HEK293 (cell line): ENCODE measurements around the gene PTPMT1.

Experiments
- CTCF ChIA-PET: fragments of 350-600 bp; formaldehyde crosslinking; extraction: SDS; loops from one replicate; lab custom pipeline; 2021; ENCODE audit warnings: antibody characterized with exemption; lab: Yijun Ruan, JAX
- POLR2A ChIA-PET: fragments of 300-600 bp; formaldehyde crosslinking; extraction: SDS; loops from one replicate; lab custom pipeline; 2020; ENCODE audit warnings: antibody characterized with exemption, inconsistent platforms; lab: Yijun Ruan, JAX
- H3K27ac ChIP-seq: fragments of 200-500 bp; sonication (Bioruptor generic); 2 replicates; pipeline ENCODE4 v1.5.1; 2014; ENCODE audit warnings: low read depth, low read length, control low read depth, inconsistent platforms; ENCODE audit errors: extremely low read depth
- H3K36me3 ChIP-seq, 2 experiments: fragments of 200-500 bp in 1 of 2; sonication (Bioruptor generic) in 1 of 2; 1 replicate in 1 of 2; 2 replicates in 1 of 2; pipeline ENCODE4 v1.5.1; 2014 to 2017; ENCODE audit warnings: inconsistent platforms in 2 of 2, low read length in 2 of 2; ENCODE audit not compliant: control insufficient read depth in 2 of 2, insufficient read depth in 1 of 2
- H3K4me1 ChIP-seq: fragments of 200-500 bp; sonication (Bioruptor generic); 2 replicates; pipeline ENCODE4 v1.5.1; 2014; ENCODE audit warnings: mild to moderate bottlenecking, low read length, inconsistent platforms; ENCODE audit not compliant: control insufficient read depth, insufficient read depth
- H3K4me3 ChIP-seq: 2 replicates; pipeline ENCODE4 v1.5.1; 2011; ENCODE audit warnings: low read depth, mild to moderate bottlenecking, control low read depth, low read length, moderate library complexity
- H3K9me3 ChIP-seq: fragments of 200-500 bp; sonication (Bioruptor generic); 2 replicates; pipeline ENCODE4 v1.5.1; 2014; ENCODE audit warnings: low read depth, low read length, inconsistent platforms; ENCODE audit not compliant: control insufficient read depth, insufficient read depth
- AEBP2 ChIP-seq: fragments of 450-650 bp; formaldehyde crosslinking; IDR thresholded peaks from 2 replicates; pipeline ENCODE4 v1.5.1; 2016; ENCODE audit warnings: missing biosample characterization, missing genetic modification characterization, borderline replicate concordance
- BCL6B ChIP-seq: fragments of 450-650 bp; formaldehyde crosslinking; IDR thresholded peaks from 2 replicates; pipeline ENCODE4 v1.5.1; 2017; ENCODE audit warnings: missing biosample characterization, missing genetic modification characterization
- GLI2 ChIP-seq: fragments of 450-650 bp; formaldehyde crosslinking; IDR thresholded peaks from 2 replicates; pipeline ENCODE4; 2017; ENCODE audit warnings: missing biosample characterization, missing genetic modification characterization, low read depth, borderline replicate concordance
- HIC1 ChIP-seq: fragments of 450-650 bp; formaldehyde crosslinking; IDR thresholded peaks from 2 replicates; pipeline ENCODE4 v1.5.1; 2016; ENCODE audit warnings: missing biosample characterization, missing genetic modification characterization
- KLF8 ChIP-seq: fragments of 450-650 bp; formaldehyde crosslinking; IDR thresholded peaks from 2 replicates; pipeline ENCODE4 v1.5.1; 2016; ENCODE audit warnings: missing biosample characterization, missing genetic modification characterization
- KLF9 ChIP-seq: fragments of 450-650 bp; formaldehyde crosslinking; IDR thresholded peaks from 2 replicates; pipeline ENCODE4 v1.5.1; 2016; ENCODE audit warnings: missing biosample characterization, missing genetic modification characterization, low read depth
- PBX3 ChIP-seq: sonication (generic); formaldehyde crosslinking; IDR thresholded peaks from 2 replicates; pipeline ENCODE4 v1.8.1; 2022; ENCODE audit warnings: mild to moderate bottlenecking, moderate library complexity, missing genetic modification reagents
- PRDM10 ChIP-seq: fragments of 450-650 bp; formaldehyde crosslinking; IDR thresholded peaks from 2 replicates; pipeline ENCODE4 v1.5.1; 2016; ENCODE audit warnings: missing biosample characterization, missing genetic modification characterization
- SALL2 ChIP-seq: fragments of 450-650 bp; formaldehyde crosslinking; IDR thresholded peaks from 2 replicates; pipeline ENCODE4 v1.5.0; 2017; ENCODE audit warnings: missing biosample characterization, mild to moderate bottlenecking, missing genetic modification characterization, borderline replicate concordance
- ZBTB21 ChIP-seq: fragments of 450-650 bp; formaldehyde crosslinking; IDR thresholded peaks from 2 replicates; pipeline ENCODE4 v1.5.1; 2017; ENCODE audit warnings: missing biosample characterization, missing genetic modification characterization
- ZNF280C ChIP-seq: fragments of 450-650 bp; formaldehyde crosslinking; IDR thresholded peaks from 2 replicates; pipeline ENCODE4 v1.5.1; 2016; ENCODE audit warnings: missing biosample characterization, missing genetic modification characterization
- ZNF530 ChIP-seq: fragments of 450-650 bp; formaldehyde crosslinking; IDR thresholded peaks from 2 replicates; pipeline ENCODE4 v1.5.1; 2016; ENCODE audit warnings: low read depth, missing biosample characterization, missing genetic modification characterization
- ZNF548 ChIP-seq: fragments of 450-650 bp; formaldehyde crosslinking; IDR thresholded peaks from 2 replicates; pipeline ENCODE4 v1.5.1; 2016; ENCODE audit warnings: missing biosample characterization, missing genetic modification characterization
- ZNF610 ChIP-seq: fragments of 450-650 bp; formaldehyde crosslinking; IDR thresholded peaks from 2 replicates; pipeline ENCODE4 v1.5.1; 2016; ENCODE audit warnings: missing biosample characterization, missing genetic modification characterization, borderline replicate concordance
- ZNF677 ChIP-seq: fragments of 450-650 bp; IDR thresholded peaks from 2 replicates; pipeline ENCODE4 v1.5.0; 2018; ENCODE audit warnings: missing biosample characterization, mild to moderate bottlenecking, missing genetic modification characterization, moderate library complexity
- ZNF692 ChIP-seq: fragments of 450-650 bp; formaldehyde crosslinking; IDR thresholded peaks from 2 replicates; pipeline ENCODE4 v1.5.1; 2016; ENCODE audit warnings: missing biosample characterization, missing genetic modification characterization

Gene PTPMT1

GRCh38 chr11:47571895-47572294 lies 6.5 kb downstream of the PTPMT1 start:
- Histone ChIP-seq H3K4me3 (no peak overlapping the region), H3K27ac (no peak overlapping the region; the same call in 1 of the 2 replicates), H3K4me1 (peaks cover 14% of the 10 kb centered on the region), H3K36me3 (peaks cover 10 to 79% of the 10 kb centered on the region in 2 experiments), H3K9me3 (no peaks in the 10 kb centered on the region)
- CTCF ChIA-PET, result interaction anchor here (0.8 kb wide), 1 partner anchor 19 kb away, joined by 3 read pairs; no protein-coding TSS in a partner anchor
- TF ChIP-seq ZNF280C (tag by site-specific recombination) (no peak), KLF9 (tag by site-specific recombination) (no peak), ZNF548 (tag by site-specific recombination) (no peak), AEBP2 (tag by site-specific recombination) (no peak), HIC1 (tag by site-specific recombination) (no peak), SALL2 (tag by site-specific recombination) (no peak), PBX3 (CRISPR knock-in tag) (no peak), ZNF677 (no peak), ZNF610 (tag by site-specific recombination) (no peak)
- POLR2A ChIA-PET, result interaction anchor here (0.7 kb wide), 1 partner anchor 10 kb away, joined by 4 read pairs; no protein-coding TSS in a partner anchor

GRCh38 chr11:47572715-47573255 lies 7.4 kb downstream of the PTPMT1 start:
- Histone ChIP-seq H3K27ac (peak overlapping the region; percentile 53), H3K9me3 (no peaks in the 10 kb centered on the region), H3K4me3 (no peak overlapping the region), H3K36me3 (peaks cover 10 to 88% of the 10 kb centered on the region in 2 experiments), H3K4me1 (peaks cover 14% of the 10 kb centered on the region)
- POLR2A ChIA-PET, result interaction anchor here (1.4 kb wide), 1 partner anchor 41 kb away, joined by 4 read pairs; no protein-coding TSS in a partner anchor
- CTCF ChIA-PET, result interaction anchor here (0.7 to 0.8 kb wide), 2 partner anchors 19 to 442 kb away, joined by 3 read pairs; no protein-coding TSS in a partner anchor
- TF ChIP-seq ZNF692 (tag by site-specific recombination), result peak; percentile 92
- no peak for TF ChIP-seq KLF8
- TF ChIP-seq ZNF530, result no peak
- TF ChIP-seq ZBTB21, result no peak
- no peak for TF ChIP-seq BCL6B (tag by site-specific recombination)
- no peak for TF ChIP-seq GLI2 (tag by site-specific recombination)
- TF ChIP-seq PRDM10 (tag by site-specific recombination), result peak; percentile 94
- TF ChIP-seq SALL2 (tag by site-specific recombination), result no peak
- TF ChIP-seq AEBP2 (tag by site-specific recombination), result no peak
